B cell (primary cell): ENCODE results near the gene ZNF14. TPM values are rescaled to one million over a fixed set of nuclear protein-coding genes. Genes with fewer than 3 reads are reported as not detected.

Experiments
- ATAC-seq: fragments of 200-7000 bp; cut with Tn5 transposase; one replicate; pipeline ENCODE4 v1.10.0; 2021; ENCODE audit warnings: low read depth, mild to moderate bottlenecking, moderate number of reproducible peaks, moderate library complexity
- CTCF ChIA-PET: fragments of 350-600 bp; sonication (Branson Sonifier 250); formaldehyde crosslinking; loops from one replicate; lab custom pipeline; 2021; ENCODE audit warnings: antibody characterized with exemption, inconsistent platforms; lab: Charles Lee
- POLR2A ChIA-PET: fragments of 350-600 bp; sonication (Branson Sonifier 250); formaldehyde crosslinking; loops from one replicate; lab custom pipeline; 2021; ENCODE audit warnings: antibody characterized with exemption; lab: Charles Lee
- DNase-seq: peaks from one replicate; pipeline ENCODE4 v3.0.0; 2013
- H2AFZ ChIP-seq: 2 replicates; pipeline ENCODE4 v1.6.1; 2012; ENCODE audit warnings: mild to moderate bottlenecking, low read depth, low read length; ENCODE audit not compliant: insufficient read depth, poor library complexity, severe bottlenecking
- H3K27ac ChIP-seq, 2 donors: 1 replicate in 1 of 2; 2 replicates in 1 of 2; pipeline ENCODE4 v1.5.1; 2012 to 2013; ENCODE audit warnings: low read length in 2 of 2, mild to moderate bottlenecking in 2 of 2, moderate library complexity in 1 of 2
- H3K27me3 ChIP-seq, 4 experiments: fragments of 200-600 bp in 1 of 4; sonication (generic) in 1 of 4; replicated peaks in 1 of 4; 1 replicate in 2 of 4; 2 replicates in 2 of 4; pipeline versions ENCODE4 v1.6.1 to v1.7.0; 2013 to 2016; ENCODE audit warnings: low read length in 3 of 4, mild to moderate bottlenecking in 2 of 4, mixed read lengths in 1 of 4, moderate library complexity in 1 of 4; ENCODE audit not compliant: insufficient read depth in 4 of 4, control insufficient read depth in 3 of 4; ENCODE audit errors: control extremely low read depth in 1 of 4
- H3K36me3 ChIP-seq, 2 experiments: replicated peaks in 1 of 2; 1 replicate in 1 of 2; 2 replicates in 1 of 2; pipeline versions ENCODE4 v1.6.1 to v1.7.1; 2013; ENCODE audit warnings: low read length in 1 of 2; ENCODE audit not compliant: insufficient read depth in 2 of 2, control insufficient read depth in 1 of 2; ENCODE audit errors: control extremely low read depth in 1 of 2, extremely low read depth in 1 of 2
- H3K4me1 ChIP-seq, 2 donors: fragments of 200-600 bp in 1 of 2; sonication (generic) in 1 of 2; 1 replicate in 1 of 2; 2 replicates in 1 of 2; pipeline versions ENCODE4 v1.5.1 to v1.6.1; 2013 to 2017; ENCODE audit warnings: low read length in 2 of 2; ENCODE audit not compliant: control insufficient read depth in 2 of 2, insufficient read depth in 2 of 2
- H3K4me2 ChIP-seq: replicated peaks from 2 replicates; pipeline ENCODE3; 2012; ENCODE audit warnings: mild to moderate bottlenecking, low read depth, low read length; ENCODE audit not compliant: poor library complexity, severe bottlenecking
- H3K4me3 ChIP-seq, 5 experiments: fragments of 200-600 bp in 1 of 5; sonication (generic) in 1 of 5; 1 replicate in 3 of 5; 2 replicates in 2 of 5; pipeline versions ENCODE4 v1.5.1 to v1.7.0; 2011 to 2016; ENCODE audit warnings: low read length in 4 of 5, mild to moderate bottlenecking in 4 of 5, low read depth in 2 of 5, control low read depth in 1 of 5, moderate library complexity in 1 of 5; ENCODE audit not compliant: insufficient read depth in 1 of 5; ENCODE audit errors: control extremely low read depth in 1 of 5, extremely low read depth in 1 of 5
- H3K79me2 ChIP-seq: fragments of 200-600 bp; sonication (generic); one replicate; pipeline ENCODE4 v1.6.0; 2016; ENCODE audit warnings: low read length; ENCODE audit not compliant: control insufficient read depth, insufficient read depth
- H3K9ac ChIP-seq: fragments of 200-600 bp; sonication (generic); 2 replicates; pipeline ENCODE4 v1.6.1; 2017; ENCODE audit warnings: mild to moderate bottlenecking, low read length, moderate library complexity
- H3K9me3 ChIP-seq, 3 donors: one replicate each; pipeline versions ENCODE4 v1.6.1 to v1.7.1; 2013; ENCODE audit warnings: low read length in 2 of 3; ENCODE audit not compliant: control insufficient read depth in 2 of 3, insufficient read depth in 1 of 3; ENCODE audit errors: control extremely low read depth in 1 of 3
- H4K20me1 ChIP-seq: 2 replicates; pipeline ENCODE4 v1.6.0; 2012; ENCODE audit warnings: mild to moderate bottlenecking, low read length; ENCODE audit not compliant: insufficient read depth, control insufficient read depth, poor library complexity, severe bottlenecking
- H3K27ac Mint-ChIP-seq: one replicate; pipeline ENCODE4 v1.8.0; 2021; ENCODE audit warnings: mixed read lengths
- H3K27me3 Mint-ChIP-seq: one replicate; pipeline ENCODE4 v1.8.0; 2021; ENCODE audit warnings: mixed read lengths
- H3K4me1 Mint-ChIP-seq: one replicate; pipeline ENCODE4 v1.8.0; 2021; ENCODE audit warnings: mixed read lengths
- H3K4me3 Mint-ChIP-seq: one replicate; pipeline ENCODE4 v1.8.0; 2021; ENCODE audit warnings: mixed read lengths
- H3K9me3 Mint-ChIP-seq: one replicate; pipeline ENCODE4 v1.8.0; 2022; ENCODE audit warnings: mixed read lengths; ENCODE audit not compliant: insufficient read depth
- CTCF ChIP-seq: fragments of 200-600 bp; IDR thresholded peaks from one replicate; pipeline ENCODE4 v1.8.0; 2022; ENCODE audit warnings: antibody characterized with exemption, mild to moderate bottlenecking
- EZH2 ChIP-seq: IDR thresholded peaks from 2 replicates; pipeline ENCODE4 v1.6.1; 2012; ENCODE audit warnings: borderline replicate concordance, low read depth, mild to moderate bottlenecking, moderate library complexity, low read length; ENCODE audit not compliant: insufficient read depth, poor library complexity, severe bottlenecking
- WGBS: methylation state at CpG from one replicate; pipeline ENCODE4 v1.1.5; 2013; ENCODE audit warnings: missing lambda C conversion rate; ENCODE audit not compliant: insufficient coverage; 5-methylcytosine and 5-hydroxymethylcytosine counted together
- intact Hi-C: fragments of 100-400 bp; cut with micrococcal nuclease; formaldehyde crosslinking; loops from one replicate; pipeline ENCODE4 v1.10.0; 2022
- polyA plus RNA-seq: library from polyadenylated mRNA; depleted of rRNA; stranded (reverse); fragments of >200 nt; gene quantifications from 2 replicates; pipeline ENCODE4 v1.2.3, GENCODE V29; 2012
- total RNA-seq, 2 donors: library from RNA; stranded (reverse); fragments of 120-200 nt in 1 of 2; gene quantifications; 1 replicate in 1 of 2; 2 replicates in 1 of 2; pipeline versions ENCODE4 v1.2.3 to v1.2.4, GENCODE V29; 2013 to 2022

ZNF14 gene
- total and polyA plus RNA-seq, 2 donors (not counting 1 experiment from before 2014, with no cell fraction given): 3.4 to 21.0 TPM

GRCh38 chr19:19752760-19753403 is 20.0 kb upstream of the ZNF14 start:
- Histone ChIP-seq H3K36me3 (no peaks in the 10 kb centered on the region), H3K4me2 (no peak overlapping the region), H3K27ac (no peak overlapping the region), H4K20me1 (no peaks in the 10 kb centered on the region), H3K4me3 (no peak overlapping the region), H3K79me2 (no peaks in the 10 kb centered on the region), H3K4me1 (no peaks in the 10 kb centered on the region), H3K9me3 (peaks cover 0 to 25% (median 0%) of the 10 kb centered on the region in 3 donors), H2AFZ (no peak overlapping the region), H3K9ac (no peak overlapping the region), H3K27me3 (no peaks in the 10 kb centered on the region)
- Mint-ChIP-seq H3K9me3 (peaks cover 4% of the 10 kb centered on the region), H3K27ac (no peak overlapping the region), H3K27me3 (no peaks in the 10 kb centered on the region), H3K4me1 (no peaks in the 10 kb centered on the region), H3K4me3 (no peak overlapping the region)
- DNase-seq (no peak), ATAC-seq (no peak)
- POLR2A ChIA-PET: no interaction called here
- intact Hi-C loops: no loop called here
- TF ChIP-seq CTCF: no peak
- no peak for TF ChIP-seq EZH2
- CTCF ChIA-PET: no interaction called here
- 94% methylated on average over 11 of the region's 11 CpGs for WGBS

DNA sequence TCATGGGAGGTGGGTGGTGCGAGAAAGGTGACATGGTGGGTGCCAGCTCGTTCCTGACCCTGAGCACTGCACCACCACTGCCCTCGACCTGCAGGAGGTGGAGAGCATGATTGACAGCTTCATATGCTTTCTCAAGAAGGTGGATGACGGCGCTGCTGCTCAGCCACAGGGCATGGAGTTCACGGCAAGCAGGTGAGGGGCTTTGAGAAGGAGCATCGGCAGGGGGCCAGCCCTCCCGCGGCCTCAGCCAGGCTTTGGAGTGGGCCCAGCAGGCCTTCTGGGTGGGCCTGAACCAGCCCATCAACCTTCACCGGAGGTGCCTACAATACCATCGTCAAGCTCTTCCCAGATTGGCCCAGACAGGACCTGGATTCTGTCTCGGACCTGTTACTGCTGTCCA is 18.9 kb upstream of the ZNF14 start:
- no peak overlapping the region for H3K4me2 ChIP-seq
- TF ChIP-seq CTCF (no peak), EZH2 (no peak)
- no peaks in the 10 kb centered on the region for H3K4me1 ChIP-seq
- CTCF ChIA-PET: no interaction called here
- ATAC-seq: no peak
- H3K36me3 ChIP-seq: no peaks in the 10 kb centered on the region
- no peaks in the 10 kb centered on the region for H3K79me2 ChIP-seq
- Mint-ChIP-seq H3K4me1 (no peaks in the 10 kb centered on the region), H3K27ac (no peak overlapping the region), H3K27me3 (no peaks in the 10 kb centered on the region), H3K9me3 (peaks cover 4% of the 10 kb centered on the region), H3K4me3 (no peak overlapping the region)
- H4K20me1 ChIP-seq: no peaks in the 10 kb centered on the region
- no peak overlapping the region for H3K27ac ChIP-seq
- POLR2A ChIA-PET: no interaction called here
- H3K27me3 ChIP-seq: no peaks in the 10 kb centered on the region
- no peak overlapping the region for H2AFZ ChIP-seq
- H3K9ac ChIP-seq: no peak overlapping the region
- H3K9me3 ChIP-seq: peaks cover 0 to 25% (median 0%) of the 10 kb centered on the region in 3 donors
- WGBS: 93% methylated on average over 11 of the region's 12 CpGs
- intact Hi-C loops: no loop called here
- peak; percentile 6 for DNase-seq
- no peak overlapping the region for H3K4me3 ChIP-seq
